HG03095 (cell line): ENCODE measurements around the gene PPL.
"Not testable (repeated sequence)": the region's sequence is repeated elsewhere in the genome, so short reads cannot be mapped to it uniquely, and the experiment has no call there.

Source experiments
- ATAC-seq: cut with Tn5 transposase; IDR thresholded peaks from one replicate; pipeline ENCODE4 v1.9.1; 2021; ENCODE audit warnings: moderate library complexity; ENCODE audit not compliant: unreplicated experiment

The PPL gene

DNA sequence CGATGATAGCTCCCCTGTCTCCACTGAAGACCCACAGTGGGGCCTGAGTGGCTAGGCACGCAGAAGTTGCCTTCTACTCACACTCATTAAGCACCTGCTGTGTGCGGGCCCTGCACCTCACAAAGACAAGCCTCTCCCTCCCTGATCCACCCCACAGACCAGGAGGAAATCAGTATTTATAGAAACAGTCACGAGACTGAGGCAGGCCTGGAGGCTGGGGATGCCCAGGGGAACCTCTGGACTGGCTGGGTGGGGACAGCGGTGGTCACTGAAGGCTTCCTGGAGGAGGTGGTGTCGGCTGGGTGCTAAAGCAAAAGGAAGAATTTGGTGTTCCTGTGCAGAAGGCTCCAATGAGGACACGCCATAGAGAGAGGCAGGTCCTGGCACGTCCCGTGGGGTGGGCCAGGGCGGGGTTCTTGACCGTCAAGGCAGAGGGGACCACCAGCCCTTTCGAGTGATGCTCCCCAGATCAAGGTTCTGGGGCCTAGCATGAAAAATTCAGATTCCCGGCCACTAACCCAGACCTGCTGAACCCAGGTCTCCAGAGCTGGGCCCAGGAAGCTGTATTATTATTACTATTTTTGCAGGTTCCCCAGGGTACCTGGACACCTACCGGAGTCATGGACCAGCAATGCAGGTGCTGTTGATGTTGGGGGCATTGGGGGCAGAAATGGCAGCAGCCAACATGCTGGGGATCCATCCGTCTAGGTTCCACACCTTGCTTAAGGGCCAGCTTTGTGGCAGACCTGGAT, 23.0 kb downstream of the PPL start:
- no peak for ATAC-seq

DNA sequence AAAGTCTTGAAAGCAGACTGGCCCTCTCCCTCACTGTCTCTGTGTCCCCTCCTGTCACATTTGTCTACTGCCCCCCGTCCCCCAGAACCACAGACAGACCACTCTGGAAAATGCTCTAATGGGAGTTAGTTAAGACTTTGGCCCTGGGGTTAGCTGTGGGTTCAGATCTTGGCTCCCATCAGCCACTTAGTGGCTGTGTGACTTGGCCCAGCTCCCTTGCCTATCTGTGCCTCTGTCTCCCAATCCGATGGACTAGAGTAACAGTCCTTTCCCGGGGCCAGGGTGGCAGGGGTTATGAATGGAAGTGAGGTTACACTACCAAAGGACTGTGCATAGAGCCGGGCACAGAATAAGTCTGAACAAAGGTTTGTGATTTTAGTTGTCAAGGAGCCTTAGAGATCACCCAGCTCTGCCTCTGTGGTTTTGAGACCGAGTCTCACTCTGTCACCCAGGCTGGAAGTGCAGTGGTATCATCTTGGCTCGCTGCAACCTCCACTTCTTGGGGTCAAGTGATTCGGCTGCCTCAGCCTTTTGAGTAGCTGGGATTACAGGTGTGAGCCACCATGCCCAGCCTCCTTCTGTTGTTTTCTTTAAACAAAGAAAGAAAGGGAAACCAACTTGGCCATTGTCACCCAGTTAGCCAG, 23.7 kb downstream of the PPL start:
- no peak for ATAC-seq

GRCh38 chr16:4911970-4912386, 25.0 kb downstream of the PPL start:
- no peak for ATAC-seq

GRCh38 chr16:4910828-4911227, 26.1 kb downstream of the PPL start:
- no peak for ATAC-seq

DNA sequence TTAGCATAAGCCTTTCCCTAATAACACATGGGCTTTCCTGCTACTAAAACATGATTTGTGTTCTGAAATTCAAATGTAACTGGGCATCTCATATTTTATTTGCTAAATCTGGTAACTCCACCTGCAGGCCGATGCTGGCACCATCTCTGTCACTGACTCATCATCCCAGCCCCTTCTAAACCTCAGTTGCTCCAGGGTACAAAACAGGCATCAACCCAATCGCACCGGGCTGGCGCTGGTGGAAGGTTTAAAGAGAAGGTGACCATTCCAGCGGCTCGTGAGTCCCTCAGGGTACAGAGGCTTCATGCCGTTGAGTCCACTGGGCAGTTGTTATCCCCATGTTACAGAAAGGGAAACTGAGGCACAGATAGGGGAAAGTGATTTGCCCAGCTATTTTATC, 27.1 kb downstream of the PPL start:
- no peak for ATAC-seq

DNA sequence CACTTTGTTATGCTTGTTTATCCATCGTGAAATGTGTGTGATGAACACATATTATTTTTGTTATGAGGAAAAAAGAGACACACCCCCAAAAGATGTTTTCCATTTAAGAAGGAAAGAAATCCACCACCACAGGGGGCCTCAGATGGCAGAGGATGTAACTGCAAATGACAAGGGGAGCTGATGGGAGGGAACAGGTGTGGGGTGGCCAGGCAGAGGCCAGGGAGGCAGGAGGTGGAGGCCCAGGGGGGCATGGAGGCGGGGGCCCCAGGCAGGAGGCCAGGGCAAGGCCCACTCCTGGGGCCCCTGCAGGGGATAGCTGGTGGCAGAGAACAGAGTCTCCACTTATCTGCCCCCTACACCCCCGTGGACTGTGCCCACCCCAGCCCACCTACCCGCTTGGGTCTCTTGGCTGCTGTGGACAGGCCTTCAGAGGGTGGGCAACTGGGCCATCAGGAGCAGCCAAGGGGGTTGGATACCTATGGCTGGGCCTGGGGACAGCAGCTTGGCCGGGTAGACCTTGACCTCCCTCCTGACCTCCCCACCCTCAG, 28.0 kb downstream of the PPL start:
- no peak for ATAC-seq

- ATAC-seq: no peak
Measured at GRCh38 chr16:4904942-4905615, 31.9 kb downstream of the PPL start.

- no peak for ATAC-seq
Measured at GRCh38 chr16:4904108-4904941, 32.6 kb downstream of the PPL start.

GRCh38 chr16:4902038-4902437, 34.9 kb downstream of the PPL start:
- no peak for ATAC-seq

GRCh38 chr16:4900750-4901149, 36.2 kb downstream of the PPL start:
- no peak for ATAC-seq

GRCh38 chr16:4900036-4900435, 36.9 kb downstream of the PPL start:
- no peak for ATAC-seq

- no peak for ATAC-seq
Measured at GRCh38 chr16:4899474-4899846, 37.5 kb downstream of the PPL start.

- ATAC-seq: no peak
Measured at GRCh38 chr16:4898811-4899473, 38.0 kb downstream of the PPL start.

DNA sequence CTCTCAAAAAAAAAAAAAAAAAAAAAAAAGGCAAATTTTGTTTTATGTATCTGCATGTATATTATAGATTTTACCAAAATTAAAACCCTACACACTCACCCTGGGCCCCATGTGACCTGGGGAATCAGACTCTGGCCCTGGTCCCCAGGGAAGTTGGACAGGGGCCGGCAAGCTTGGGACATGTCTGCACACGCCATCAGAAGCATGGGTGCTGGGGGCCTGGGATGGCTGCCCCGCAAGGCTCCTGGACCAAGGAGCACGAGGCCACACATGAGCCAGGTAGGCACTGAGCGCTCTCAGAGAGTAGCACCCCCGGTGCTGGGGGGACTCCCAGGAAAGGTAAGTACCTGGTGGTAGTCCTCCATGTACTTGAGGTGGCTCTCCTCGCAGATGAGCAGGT, 39.6 kb downstream of the PPL start:
- ATAC-seq: no peak

GRCh38 chr16:4896761-4897160, 40.2 kb downstream of the PPL start:
- not testable (repeated sequence) for ATAC-seq

DNA sequence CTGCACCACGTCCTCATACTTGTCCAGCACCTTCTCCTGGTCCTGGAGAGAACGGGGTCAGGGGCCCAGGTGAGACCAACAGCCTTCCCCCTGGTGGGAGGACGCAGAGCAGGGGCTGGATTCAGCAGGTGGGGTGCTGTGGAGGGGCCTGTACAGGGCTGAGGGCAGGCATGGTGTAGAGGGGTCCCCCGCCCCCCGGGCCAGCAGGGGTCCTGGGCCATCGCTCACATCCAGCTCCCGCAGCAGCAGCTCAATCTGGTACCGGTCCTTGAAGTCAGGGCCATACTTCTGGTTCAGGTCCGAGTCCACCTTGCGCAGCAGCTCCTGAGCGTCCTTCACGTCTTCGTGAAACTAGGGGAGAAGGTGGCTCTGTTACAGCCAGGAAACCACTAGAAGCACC, 41.6 kb downstream of the PPL start:
- no peak for ATAC-seq

- ATAC-seq: no peak
Measured at GRCh38 chr16:4894276-4895150, 42.4 kb downstream of the PPL start.

- no peak for ATAC-seq
Measured at GRCh38 chr16:4893103-4893862, 43.7 kb downstream of the PPL start.
